ENCODE measurements around the gene ZBP1.
A peak's percentile ranks its signal among the peaks of the same experiment; 100 is the strongest.

Gene ZBP1

GRCh38 chr20:57583289-57584257 lies 36.7 kb downstream of the ZBP1 start:
- DNase-seq: no peak

GRCh38 chr20:57582432-57583288 lies 37.6 kb downstream of the ZBP1 start:
- DNase-seq: no peak

GRCh38 chr20:57582029-57582378 lies 38.2 kb downstream of the ZBP1 start:
- no peak for DNase-seq

GRCh38 chr20:57581202-57582028 lies 38.8 kb downstream of the ZBP1 start:
- DNase-seq: no peak

DNA sequence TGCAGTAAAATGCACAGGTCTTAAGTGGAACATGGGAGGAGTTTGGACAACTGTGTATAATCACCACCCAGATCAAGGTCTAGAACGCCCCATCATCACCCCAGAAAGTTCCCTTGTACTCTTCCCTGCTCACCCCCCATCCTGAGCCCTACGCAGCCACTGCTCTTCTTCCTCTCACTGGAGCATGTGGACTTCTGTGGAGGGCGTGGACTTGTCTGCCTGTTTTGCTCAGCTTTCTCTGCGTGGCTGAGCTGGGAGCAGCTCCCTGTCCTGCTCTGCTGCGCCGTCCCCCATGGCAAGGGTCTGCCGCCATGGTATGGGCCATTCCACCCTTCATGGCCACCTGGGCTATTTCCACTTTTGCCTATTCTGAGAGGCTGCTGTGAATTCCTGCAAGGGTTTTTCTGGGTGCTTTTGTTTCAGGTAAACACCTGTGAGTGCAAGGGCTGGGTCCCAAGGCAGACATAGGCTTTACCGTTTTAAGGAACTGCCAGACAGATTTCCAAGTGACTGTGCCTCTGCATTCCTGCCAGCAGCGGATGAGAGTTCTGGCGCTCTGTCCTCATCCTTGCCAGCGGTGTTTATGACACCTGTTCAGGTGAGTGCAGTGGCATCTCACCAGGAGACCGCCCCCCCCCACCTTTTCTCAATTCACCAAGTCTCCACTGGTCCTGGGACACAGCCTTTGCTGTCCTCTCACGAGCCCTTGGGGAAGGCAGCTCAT lies 39.6 kb downstream of the ZBP1 start:
- no peak for DNase-seq

DNA sequence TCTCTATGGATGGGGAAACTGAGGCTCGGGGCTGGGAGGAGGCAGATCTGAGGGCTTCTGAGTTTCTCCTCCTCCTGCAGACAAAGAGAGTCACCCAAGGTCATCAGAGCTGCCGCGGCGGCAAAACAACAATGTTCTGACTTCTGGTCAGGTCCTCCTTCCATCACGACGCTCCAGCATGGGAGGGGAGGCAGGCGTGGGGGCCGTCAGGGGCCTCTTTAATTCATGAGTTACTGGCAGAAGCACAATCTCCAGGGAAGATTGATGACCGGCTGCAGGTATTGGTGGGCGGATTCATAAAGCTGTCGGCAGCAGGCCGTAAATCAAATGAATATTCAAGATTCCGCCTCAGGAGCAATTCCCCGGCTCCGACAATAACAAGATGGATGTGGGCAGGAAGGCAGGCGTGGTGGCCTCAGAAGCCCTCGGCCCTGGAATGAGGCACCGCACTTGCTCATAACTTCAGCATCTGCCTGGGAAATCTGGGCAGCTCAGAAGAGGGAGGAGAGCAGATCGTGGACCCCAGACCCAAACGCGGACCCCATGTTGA lies 40.3 kb downstream of the ZBP1 start:
- DNase-seq: no peak

- no peak for DNase-seq
Observed at GRCh38 chr20:57579331-57579897, 40.8 kb downstream of the ZBP1 start.

DNA sequence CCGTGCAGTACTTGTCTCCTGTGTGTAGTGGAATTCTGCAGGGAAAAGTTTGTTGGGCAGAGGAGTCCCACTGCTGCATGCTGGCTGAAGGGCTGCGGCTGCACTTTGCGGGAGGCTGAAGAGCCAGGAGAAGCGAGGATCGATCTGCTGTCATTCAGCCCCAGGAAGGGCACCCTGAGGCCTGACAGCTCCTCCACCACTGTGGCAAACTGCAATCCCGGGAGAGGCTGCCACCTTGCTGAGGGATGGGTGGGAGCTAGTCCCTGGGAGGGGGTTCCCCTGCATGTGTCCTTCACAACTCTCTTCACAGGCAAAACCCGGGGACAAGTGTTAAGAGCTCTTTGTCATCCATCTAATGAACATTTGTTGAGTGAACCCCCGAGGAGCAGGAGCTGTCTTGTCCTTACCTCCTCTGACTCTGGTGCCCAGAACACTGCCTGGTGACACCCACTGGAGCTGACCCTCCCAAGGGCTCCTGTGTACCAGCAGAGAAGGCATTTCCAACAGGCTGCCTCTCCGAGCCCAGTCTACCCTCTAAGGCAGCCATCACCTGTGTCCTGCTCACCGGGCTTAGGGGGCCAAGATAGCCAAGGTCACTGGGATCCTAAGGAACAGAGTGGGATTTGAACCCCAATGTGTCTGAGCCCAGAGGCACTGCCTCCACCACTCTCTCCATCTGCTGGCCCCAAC lies 41.6 kb downstream of the ZBP1 start:
- no peak for DNase-seq

- peak; percentile 68 for DNase-seq
Observed at GRCh38 chr20:57577679-57578475, 42.3 kb downstream of the ZBP1 start.

- DNase-seq: no peak
Observed at GRCh38 chr20:57576617-57577550, 43.3 kb downstream of the ZBP1 start.

DNA sequence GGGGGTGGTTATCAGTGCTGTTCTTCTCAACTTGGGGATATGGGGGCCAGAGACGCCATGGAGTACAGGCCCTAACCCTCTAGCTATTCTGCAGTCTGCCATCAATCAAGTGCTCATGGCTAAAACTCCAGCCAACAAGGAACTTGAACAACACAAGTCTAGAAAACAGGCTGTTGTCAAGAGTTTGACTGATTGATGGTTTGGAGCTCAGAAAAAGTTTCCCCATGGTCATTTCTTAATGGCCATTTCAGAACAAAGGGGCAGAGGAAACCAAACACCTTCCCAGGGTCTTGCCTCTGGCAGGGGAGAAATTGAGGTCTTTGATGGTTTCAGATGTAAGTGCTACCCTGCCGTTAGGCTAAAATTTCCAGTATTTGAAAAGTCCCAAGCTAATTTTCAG lies 44.2 kb downstream of the ZBP1 start:
- DNase-seq: no peak

DNA sequence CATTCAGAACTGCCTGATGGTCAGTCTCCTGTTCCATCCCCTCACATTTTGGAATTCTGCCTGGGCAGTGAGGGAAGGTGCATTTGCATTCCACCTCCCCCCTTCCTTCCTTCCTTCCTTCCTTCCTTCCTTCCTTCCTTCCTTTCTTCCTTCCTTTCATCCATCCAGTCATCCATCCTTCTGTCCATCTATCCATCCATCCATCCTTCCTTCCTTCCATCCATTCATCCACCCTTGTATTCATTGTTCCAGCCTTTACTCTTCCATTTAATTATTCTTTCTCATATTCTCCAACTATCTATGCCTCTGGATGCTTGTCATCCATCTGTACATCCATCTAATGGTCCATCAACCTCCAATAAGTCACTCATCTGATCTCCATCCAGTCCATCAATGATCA lies 45.3 kb downstream of the ZBP1 start:
- no peak for DNase-seq

DNA sequence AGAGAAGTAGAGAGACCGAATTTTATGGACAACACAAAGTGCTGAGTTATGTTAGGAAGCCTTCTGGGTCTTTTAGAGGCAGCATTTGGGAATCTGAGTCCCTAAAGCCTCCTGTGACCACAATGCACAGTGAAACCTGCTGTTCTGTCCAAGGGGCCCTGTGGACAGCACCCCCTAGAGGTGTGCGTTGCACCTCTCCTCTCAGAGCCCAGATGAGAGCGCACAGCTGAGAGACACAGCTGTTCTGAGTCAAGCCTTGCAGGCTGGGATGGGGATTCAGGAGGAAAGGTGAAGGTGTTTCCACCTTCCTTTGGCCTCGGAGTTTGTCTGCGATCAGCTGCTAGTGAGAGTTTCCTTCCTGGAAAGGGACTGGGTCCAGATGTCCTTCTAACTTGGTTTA lies 46.3 kb downstream of the ZBP1 start:
- peak; percentile 73 for DNase-seq

- DNase-seq: no peak
Observed at GRCh38 chr20:57573242-57573641, 47.0 kb downstream of the ZBP1 start.

- DNase-seq: no peak
Observed at GRCh38 chr20:57571782-57572416, 48.3 kb downstream of the ZBP1 start.

- no peak for DNase-seq
Observed at GRCh38 chr20:57570920-57571319, 49.3 kb downstream of the ZBP1 start.

- no peak for DNase-seq
Observed at GRCh38 chr20:57570145-57570850, 49.9 kb downstream of the ZBP1 start.

DNA sequence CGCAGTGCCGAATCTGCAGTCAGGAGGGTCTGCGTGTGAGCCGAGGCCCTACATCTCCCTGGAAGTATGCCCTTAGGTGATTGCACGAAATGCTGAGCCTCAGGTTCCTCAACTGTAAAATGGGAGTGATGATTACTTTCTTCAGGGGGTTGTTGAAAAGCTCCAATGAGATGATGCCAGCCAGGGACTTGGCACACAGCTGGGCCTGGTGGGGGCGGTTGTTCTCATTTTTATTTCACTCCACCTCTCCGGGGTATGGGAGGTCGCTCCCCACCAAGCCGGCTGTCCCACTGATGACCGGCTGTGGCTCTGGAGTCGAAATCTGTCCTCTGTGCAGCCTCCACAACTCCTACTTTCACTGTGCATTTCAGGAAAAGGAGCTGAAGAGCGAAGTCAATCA lies 51.3 kb downstream of the ZBP1 start:
- no peak for DNase-seq
